Measurements from ENCODE around the gene CEBPA.

CEBPA gene

GRCh38 chr19:33261511-33262189, 40.7 kb downstream of the CEBPA start:
- no peak for DNase-seq (ENCODE audit: low read depth)
- no peak for TF ChIP-seq CTCF (conservative IDR thresholded peaks at IDR 0.05; ENCODE audit: low read depth, low read length)
- H3K4me3 ChIP-seq (ENCODE audit: low read depth, low read length): no peak overlapping the region

GRCh38 chr19:33260628-33261418, 41.5 kb downstream of the CEBPA start:
- no peak for TF ChIP-seq CTCF (conservative IDR thresholded peaks at IDR 0.05; ENCODE audit: low read depth, low read length)
- no peak overlapping the region for H3K4me3 ChIP-seq (ENCODE audit: low read depth, low read length)
- no peak for DNase-seq (ENCODE audit: low read depth)

- no peak for DNase-seq (ENCODE audit: low read depth)
Observed at GRCh38 chr19:33259539-33259938, 42.8 kb downstream of the CEBPA start.

GRCh38 chr19:33257828-33258227, 44.5 kb downstream of the CEBPA start:
- TF ChIP-seq CTCF (conservative IDR thresholded peaks at IDR 0.05; ENCODE audit: low read depth, low read length): no peak
- DNase-seq (ENCODE audit: low read depth): no peak
- H3K4me3 ChIP-seq (ENCODE audit: low read depth, low read length): no peak overlapping the region

More at GRCh38 chr19:33259539-33259938, 42.8 kb downstream of the CEBPA start:
- H3K4me3 ChIP-seq (ENCODE audit: low read depth, low read length): no peak overlapping the region
- no peak for TF ChIP-seq CTCF (conservative IDR thresholded peaks at IDR 0.05; ENCODE audit: low read depth, low read length)

GRCh38 chr19:33256261-33256660, 46.1 kb downstream of the CEBPA start:
- DNase-seq (ENCODE audit: low read depth): no peak
- H3K4me3 ChIP-seq (ENCODE audit: low read depth, low read length): no peak overlapping the region
- TF ChIP-seq CTCF (conservative IDR thresholded peaks at IDR 0.05; ENCODE audit: low read depth, low read length): no peak

GRCh38 chr19:33255781-33256180, 46.6 kb downstream of the CEBPA start:
- no peak for DNase-seq (ENCODE audit: low read depth)
- TF ChIP-seq CTCF (conservative IDR thresholded peaks at IDR 0.05; ENCODE audit: low read depth, low read length): no peak
- no peak overlapping the region for H3K4me3 ChIP-seq (ENCODE audit: low read depth, low read length)
